IMR-90 (cell line): ENCODE measurements around the gene UFC1. TPM values are rescaled to one million over a fixed set of nuclear protein-coding genes. Genes with fewer than 3 reads are reported as not detected.

Experiments
- ATAC-seq: fragments of 200-7000 bp; cut with Tn5 transposase; 2 replicates; pipeline ENCODE4 v1.9.1; 2020; ENCODE audit warnings: low read depth, mild to moderate bottlenecking, moderate library complexity
- BruUV-seq: library from RNA; stranded (reverse); fragments of 400-500 nt; replicated peaks from 2 replicates; lab custom pipeline; 2021; lab: Mats Ljungman, UMichigan
- CTCF ChIA-PET: fragments of 300-600 bp; formaldehyde crosslinking; extraction: SDS; loops from one replicate; lab custom pipeline; 2021; ENCODE audit warnings: antibody characterized with exemption; lab: Yijun Ruan, JAX
- POLR2A ChIA-PET: fragments of 300-600 bp; sonication (Branson Sonifier 250); formaldehyde crosslinking; loops from one replicate; lab custom pipeline; 2022; ENCODE audit warnings: antibody characterized with exemption; ENCODE audit not compliant: unreplicated experiment; lab: Charles Lee
- DNase-seq: peaks from one replicate; pipeline ENCODE4 v3.0.0; 2013
- H2AFZ ChIP-seq: replicated peaks from 2 replicates; pipeline ENCODE3; 2013; ENCODE audit warnings: low read length, mild to moderate bottlenecking; ENCODE audit not compliant: poor library complexity
- H2AK5ac ChIP-seq: 2 replicates; pipeline ENCODE4 v1.6.1; 2013; ENCODE audit warnings: low read depth, low read length, inconsistent platforms
- H2AK9ac ChIP-seq: replicated peaks from 2 replicates; pipeline ENCODE3; 2013; ENCODE audit warnings: mild to moderate bottlenecking, low read depth, low read length, moderate library complexity; ENCODE audit not compliant: poor library complexity
- H2BK120ac ChIP-seq: 2 replicates; pipeline ENCODE4 v1.6.1; 2013; ENCODE audit warnings: low read depth, low read length, inconsistent platforms
- H2BK15ac ChIP-seq: 3 replicates; pipeline ENCODE4 v1.6.1; 2013; ENCODE audit warnings: low read depth, low read length, inconsistent platforms
- H2BK20ac ChIP-seq: 2 replicates; pipeline ENCODE4 v1.6.1; 2013; ENCODE audit warnings: low read depth, mild to moderate bottlenecking, inconsistent platforms, low read length, moderate library complexity
- H2BK5ac ChIP-seq: 2 replicates; pipeline ENCODE4 v1.6.1; 2013; ENCODE audit warnings: mild to moderate bottlenecking, low read depth, low read length, inconsistent platforms; ENCODE audit not compliant: poor library complexity, severe bottlenecking
- H3K14ac ChIP-seq: replicated peaks from 2 replicates; pipeline ENCODE4 v1.6.1; 2013; ENCODE audit warnings: low read depth, low read length, inconsistent platforms
- H3K18ac ChIP-seq: 2 replicates; pipeline ENCODE4 v1.6.1; 2013; ENCODE audit warnings: low read depth, low read length, control low read depth
- H3K23ac ChIP-seq: 2 replicates; pipeline ENCODE4 v1.6.1; 2013; ENCODE audit warnings: low read depth, low read length, inconsistent platforms
- H3K27ac ChIP-seq: 2 replicates; pipeline ENCODE4 v1.5.1; 2013; ENCODE audit warnings: mild to moderate bottlenecking, control low read depth, low read length; ENCODE audit not compliant: insufficient read depth
- H3K27me3 ChIP-seq: 2 replicates; pipeline ENCODE4 v1.6.1; 2013; ENCODE audit warnings: low read length; ENCODE audit not compliant: control insufficient read depth, insufficient read depth
- H3K36me3 ChIP-seq: 2 replicates; pipeline ENCODE4 v1.6.1; 2013; ENCODE audit warnings: low read length, mixed read lengths; ENCODE audit not compliant: control insufficient read depth, insufficient read depth
- H3K4ac ChIP-seq: 2 replicates; pipeline ENCODE4 v1.6.1; 2013; ENCODE audit warnings: low read depth, low read length, inconsistent platforms
- H3K4me1 ChIP-seq: 2 replicates; pipeline ENCODE4 v1.6.1; 2013; ENCODE audit warnings: low read length, mixed read lengths; ENCODE audit not compliant: control insufficient read depth, insufficient read depth
- H3K4me2 ChIP-seq: 2 replicates; pipeline ENCODE4 v1.6.1; 2013; ENCODE audit warnings: low read depth, mild to moderate bottlenecking, control low read depth, low read length, moderate library complexity
- H3K4me3 ChIP-seq: 2 replicates; pipeline ENCODE4 v1.5.1; 2013; ENCODE audit warnings: low read depth, mild to moderate bottlenecking, control low read depth, low read length, moderate library complexity; ENCODE audit not compliant: insufficient read depth
- H3K56ac ChIP-seq: 2 replicates; pipeline ENCODE4 v1.6.1; 2013; ENCODE audit warnings: low read length, inconsistent platforms; ENCODE audit not compliant: insufficient read depth; ENCODE audit errors: extremely low read depth
- H3K79me1 ChIP-seq, 2 experiments: 2 replicates each; pipeline ENCODE4 v1.6.1; 2013; ENCODE audit warnings: low read length in 2 of 2, inconsistent platforms in 1 of 2, low read depth in 1 of 2
- H3K9ac ChIP-seq: 2 replicates; pipeline ENCODE4 v1.6.1; 2013; ENCODE audit warnings: low read depth, low read length, control low read depth
- H3K9me1 ChIP-seq: 2 replicates; pipeline ENCODE4 v1.6.1; 2013; ENCODE audit warnings: low read length, inconsistent platforms; ENCODE audit not compliant: insufficient read depth
- H3K9me3 ChIP-seq: 2 replicates; pipeline ENCODE4 v1.6.1; 2013; ENCODE audit warnings: low read length; ENCODE audit not compliant: control insufficient read depth, insufficient read depth
- H4K20me1 ChIP-seq: 2 replicates; pipeline ENCODE4 v1.6.1; 2013; ENCODE audit warnings: low read length, inconsistent platforms; ENCODE audit not compliant: insufficient read depth
- H4K5ac ChIP-seq: 2 replicates; pipeline ENCODE4 v1.6.1; 2013; ENCODE audit warnings: mild to moderate bottlenecking, low read depth, low read length, control low read depth
- H4K8ac ChIP-seq, 2 experiments: 2 replicates each; pipeline ENCODE4 v1.6.1; 2013; ENCODE audit warnings: low read depth in 2 of 2, low read length in 2 of 2, control low read depth in 1 of 2, inconsistent platforms in 1 of 2
- H4K91ac ChIP-seq: 2 replicates; pipeline ENCODE4 v1.6.1; 2013; ENCODE audit warnings: low read depth, low read length, inconsistent platforms; ENCODE audit not compliant: insufficient read depth
- BHLHE40 ChIP-seq: fragments of 150-350 bp; IDR thresholded peaks from 2 replicates; pipeline ENCODE4 v1.6.1; 2016; ENCODE audit warnings: mild to moderate bottlenecking, low read depth, low read length
- FOS ChIP-seq: fragments of 150-350 bp; IDR thresholded peaks from 2 replicates; pipeline ENCODE4 v1.6.1; 2016; ENCODE audit warnings: low read depth, low read length
- MXI1 ChIP-seq: IDR thresholded peaks from 2 replicates; pipeline ENCODE4 v1.6.1; 2012; ENCODE audit warnings: low read depth, mild to moderate bottlenecking, low read length, moderate library complexity, borderline replicate concordance
- WGBS, 2 experiments: methylation state at CpG; one replicate each; pipeline versions ENCODE4 v1.1.5 to v1.1.7; 2013; ENCODE audit warnings: missing lambda C conversion rate in 2 of 2; ENCODE audit not compliant: insufficient read length in 1 of 2; ENCODE audit errors: extremely low coverage in 2 of 2; 5-methylcytosine and 5-hydroxymethylcytosine counted together
- dilution Hi-C: fragments of 300-500 bp; cut with HindIII; formaldehyde crosslinking; loops from one replicate; pipeline ENCODE4 v1.14.3; 2018; ENCODE audit warnings: low sequenced_read_pairs; ENCODE audit not compliant: unreplicated experiment
- in situ Hi-C: fragments of 300-500 bp; cut with MboI; formaldehyde crosslinking; loops from 3 replicates; pipeline ENCODE4 v1.14.3; 2019; ENCODE audit warnings: low sequenced_read_pairs, inconsistent platforms, mixed read lengths
- intact Hi-C: fragments of 100-400 bp; cut with micrococcal nuclease; formaldehyde crosslinking; loops from 2 replicates; pipeline ENCODE4 v1.10.0; 2022
- polyA plus RNA-seq, 3 experiments: library from polyadenylated mRNA; depleted of rRNA; stranded (reverse); fragments of >200 nt; gene quantifications; 2 replicates each; pipeline ENCODE4 v1.2.3, GENCODE V29; 2012; ENCODE audit warnings: low replicate concordance in 1 of 3
- total RNA-seq: library from RNA; depleted of rRNA; stranded (reverse); fragments of >200 nt; gene quantifications from 2 replicates; pipeline ENCODE4 v1.2.3, GENCODE V29; 2012
- TF ChIP-seq, protein P1 (sequence below): conservative IDR thresholded peaks from 2 replicates; pipeline ENCODE4 v1.5.1; 2012; ENCODE audit warnings: mild to moderate bottlenecking, low read depth, low read length, improper control_type of control experiment

Gene UFC1
- total and polyA plus RNA-seq, 2 of the 4 experiments (the other 2 are of a cell fraction), result 134 to 140 TPM

DNA sequence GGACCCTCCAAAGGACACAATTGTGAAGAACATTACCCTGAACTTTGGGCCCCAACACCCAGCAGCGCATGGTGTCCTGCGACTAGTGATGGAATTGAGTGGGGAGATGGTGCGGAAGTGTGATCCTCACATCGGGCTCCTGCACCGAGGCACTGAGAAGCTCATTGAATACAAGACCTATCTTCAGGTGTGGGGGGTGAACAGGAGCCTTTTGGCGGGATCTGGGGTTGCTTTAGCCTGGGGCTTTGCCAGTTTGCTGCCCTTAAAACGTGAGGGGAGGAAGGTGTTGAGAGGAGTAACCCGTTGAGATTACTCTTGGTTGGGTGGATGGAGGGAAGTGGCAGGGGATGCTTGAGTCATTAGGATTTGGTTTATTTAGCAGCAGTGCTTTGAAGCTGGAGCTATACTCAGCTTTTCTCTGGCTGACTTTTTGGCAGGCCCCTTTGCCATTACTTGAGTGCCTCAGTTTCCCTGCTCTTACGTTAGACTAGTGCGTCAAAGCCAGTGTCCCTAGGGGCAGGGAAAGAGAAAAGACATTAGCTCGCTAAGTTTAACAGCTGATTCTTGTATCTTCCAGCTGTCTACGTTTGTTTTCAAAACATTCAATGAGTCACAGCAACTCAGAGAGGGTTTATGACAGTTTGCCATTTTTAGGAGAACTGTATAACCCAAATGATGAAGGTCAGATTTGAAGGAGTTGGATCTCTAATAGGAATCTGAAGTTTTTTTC is 52.8 kb downstream of the UFC1 start:
- Histone ChIP-seq H3K23ac (no peak overlapping the region), H3K27ac (peak overlapping the region; percentile 68; the same call in 1 of the 2 replicates), H4K5ac (no peak overlapping the region), H3K18ac (peak overlapping the region; percentile 22; the same call in 1 of the 2 replicates), H2BK20ac (no peak overlapping the region), H4K8ac (peak overlapping the region in 1 of 2 experiments; percentile 2; a peak in 1 of 4 replicates), H3K9me3 (no peaks in the 10 kb centered on the region), H3K79me1 (peaks cover 28 to 54% of the 10 kb centered on the region in 2 experiments), H2BK15ac (no peak overlapping the region), H3K56ac (no peak overlapping the region), H3K9me1 (peaks cover 11% of the 10 kb centered on the region), H4K20me1 (peaks cover 12% of the 10 kb centered on the region), H2AK9ac (no peak overlapping the region), H2AFZ (no peak overlapping the region), H3K4me3 (no peak overlapping the region), H3K4ac (no peak overlapping the region), H3K4me2 (peak overlapping the region; percentile 62), H3K36me3 (peaks cover 29% of the 10 kb centered on the region), H3K4me1 (peaks cover 12% of the 10 kb centered on the region), H2AK5ac (no peak overlapping the region; the same call in 1 of the 2 replicates), H2BK5ac (peak overlapping the region; percentile 10), H3K14ac (no peak overlapping the region), H3K9ac (no peak overlapping the region), H4K91ac (no peak overlapping the region), H3K27me3 (no peaks in the 10 kb centered on the region), H2BK120ac (no peak overlapping the region)
- dilution Hi-C loops (no loop called here), intact Hi-C loops (no loop called here), in situ Hi-C loops (no loop called here)
- peak; percentile 9; the same call in 1 of the 2 replicates for TF ChIP-seq BHLHE40
- peak; percentile 54; the same call in 1 of the 2 replicates for TF ChIP-seq FOS
- TF ChIP-seq, protein P1, sequence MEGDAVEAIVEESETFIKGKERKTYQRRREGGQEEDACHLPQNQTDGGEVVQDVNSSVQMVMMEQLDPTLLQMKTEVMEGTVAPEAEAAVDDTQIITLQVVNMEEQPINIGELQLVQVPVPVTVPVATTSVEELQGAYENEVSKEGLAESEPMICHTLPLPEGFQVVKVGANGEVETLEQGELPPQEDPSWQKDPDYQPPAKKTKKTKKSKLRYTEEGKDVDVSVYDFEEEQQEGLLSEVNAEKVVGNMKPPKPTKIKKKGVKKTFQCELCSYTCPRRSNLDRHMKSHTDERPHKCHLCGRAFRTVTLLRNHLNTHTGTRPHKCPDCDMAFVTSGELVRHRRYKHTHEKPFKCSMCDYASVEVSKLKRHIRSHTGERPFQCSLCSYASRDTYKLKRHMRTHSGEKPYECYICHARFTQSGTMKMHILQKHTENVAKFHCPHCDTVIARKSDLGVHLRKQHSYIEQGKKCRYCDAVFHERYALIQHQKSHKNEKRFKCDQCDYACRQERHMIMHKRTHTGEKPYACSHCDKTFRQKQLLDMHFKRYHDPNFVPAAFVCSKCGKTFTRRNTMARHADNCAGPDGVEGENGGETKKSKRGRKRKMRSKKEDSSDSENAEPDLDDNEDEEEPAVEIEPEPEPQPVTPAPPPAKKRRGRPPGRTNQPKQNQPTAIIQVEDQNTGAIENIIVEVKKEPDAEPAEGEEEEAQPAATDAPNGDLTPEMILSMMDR, result no peak
- no peak for TF ChIP-seq MXI1
- ChIA-PET POLR2A (no interaction called here), CTCF (interaction anchor here (0.7 to 1.1 kb wide), 3 partner anchors 11 to 175 kb away, joined by 3 to 4 read pairs (median 3); no protein-coding TSS in a partner anchor)
- no TSS peak for BruUV-seq
- 95% methylated on average over 4 of the region's 12 CpGs; no CpG with 5 or more reads in 1 of the 2 experiments for WGBS, 2 experiments
- DNase-seq (peak; percentile 71), ATAC-seq (peak; percentile 18)
